ENCODE results near the gene FASN.

GRCh38 chr17:82062076-82062983 is 35.7 kb downstream of the FASN start:
- TF ChIP-seq CTCF (IDR thresholded peaks at IDR 0.05; ENCODE audit: low read depth, low read length) (no peak), EZH2phosphoT487 (IDR thresholded peaks at IDR 0.05; ENCODE audit: low read depth) (no peak)
